Stimulated activated CD4-positive, alpha-beta T cell treated with anti-CD3 and anti-CD28 coated beads, Interleukin-15, amount 100 ng/mL, for 48 hours (primary cell): Measurements from ENCODE around the gene HFM1.

ENCODE experiments used
- DNase-seq, 2 donors: peaks; one replicate each; pipeline ENCODE4 v3.0.0-alpha.2; 2020; ENCODE audit warnings: low read depth in 2 of 2

Gene HFM1

DNA sequence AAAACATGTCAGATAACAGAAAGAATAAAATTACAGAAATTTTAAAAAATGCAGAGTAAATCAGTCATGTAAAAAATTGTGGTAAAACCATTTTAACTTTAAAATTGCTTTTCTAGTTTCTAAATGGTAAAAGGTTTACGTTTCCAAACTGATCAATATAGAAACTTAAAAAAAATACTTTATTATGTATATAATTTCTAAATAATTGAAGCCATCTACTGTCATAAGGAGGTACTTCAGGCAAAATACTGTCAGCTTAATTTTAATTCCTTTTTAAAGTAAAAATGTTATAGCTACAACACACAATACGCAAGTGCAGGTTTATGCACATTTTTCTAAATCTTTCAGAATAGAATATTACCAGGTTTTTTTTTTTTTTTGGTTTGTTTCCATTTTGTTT lies 159.9 kb downstream of the HFM1 start:
- DNase-seq = no peak

DNA sequence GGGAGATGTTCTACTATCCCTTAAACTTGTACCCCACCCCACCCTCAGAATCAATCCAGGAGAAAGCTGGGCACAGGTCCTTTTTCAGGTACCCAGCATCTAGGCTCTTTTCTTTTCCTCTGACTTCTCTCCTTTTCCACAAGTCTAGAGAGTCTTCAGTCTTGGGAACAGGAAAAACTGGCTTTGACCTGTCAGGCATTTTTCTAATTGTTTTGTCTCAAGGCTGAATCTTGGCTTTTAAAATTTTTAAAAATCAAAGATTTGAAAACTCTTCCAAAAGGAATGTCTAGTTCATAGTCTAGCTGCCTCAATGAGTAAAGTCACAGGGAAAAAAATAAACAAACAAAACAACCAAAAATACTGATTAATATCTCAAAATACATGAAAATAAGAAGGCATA lies 161.5 kb downstream of the HFM1 start:
- no peak for DNase-seq

DNA sequence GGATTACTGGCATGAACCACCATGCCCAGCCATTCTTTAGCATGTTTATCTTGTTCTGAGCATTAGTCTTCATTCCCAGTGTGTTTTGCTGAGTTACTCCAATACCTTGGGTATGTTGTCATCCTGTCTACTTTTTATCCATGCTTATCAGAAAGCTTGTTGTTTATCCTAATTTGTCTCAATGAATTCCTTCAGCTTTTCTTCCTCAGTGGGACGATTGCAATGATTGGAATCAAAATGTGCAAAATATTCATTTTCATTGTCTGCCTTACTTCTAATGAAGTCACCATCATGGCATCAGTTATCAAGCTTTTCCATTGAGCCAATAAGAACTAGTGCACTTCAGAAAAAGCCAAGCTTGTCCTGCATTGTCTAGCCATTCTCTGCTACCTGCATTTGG lies 170.5 kb downstream of the HFM1 start:
- no peak for DNase-seq

DNA sequence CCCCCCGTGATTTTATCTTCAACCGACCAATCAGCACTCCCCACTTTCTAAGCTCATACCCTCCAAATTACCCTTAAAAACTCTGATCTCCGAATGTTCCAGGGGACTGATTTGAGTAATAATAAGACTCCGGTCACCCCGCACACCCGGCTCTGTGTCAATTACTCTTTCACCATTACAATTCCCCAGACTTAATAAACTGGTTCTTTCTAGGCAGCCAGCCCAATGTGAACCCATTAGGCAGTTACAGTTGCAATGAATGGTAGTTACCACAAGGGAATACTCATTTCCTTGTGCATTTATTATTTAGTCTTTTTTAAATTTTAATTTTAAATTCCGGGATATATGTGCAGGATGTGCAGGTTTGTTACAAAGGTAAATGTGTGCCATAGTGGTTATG lies 177.9 kb downstream of the HFM1 start:
- no peak for DNase-seq

DNA sequence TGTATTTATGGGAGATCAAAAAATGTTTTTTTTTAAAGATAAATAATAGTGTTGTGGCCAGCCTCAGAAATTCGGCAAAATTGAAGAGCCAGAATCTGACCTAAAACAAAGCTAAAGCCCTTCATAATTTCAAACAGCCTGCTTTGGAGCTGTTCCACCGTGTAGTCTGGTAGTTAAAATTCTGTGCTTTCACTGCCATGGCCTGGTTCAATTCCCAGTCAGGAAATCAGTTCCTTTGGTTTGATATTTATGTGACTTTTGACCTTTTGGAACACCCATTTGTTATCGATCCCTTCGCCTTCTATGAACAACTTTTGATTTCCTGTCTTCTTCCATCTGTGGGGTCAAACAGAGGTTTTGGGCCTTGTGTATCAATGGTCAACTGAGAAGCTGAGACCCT lies 179.8 kb downstream of the HFM1 start:
- no peak for DNase-seq

DNA sequence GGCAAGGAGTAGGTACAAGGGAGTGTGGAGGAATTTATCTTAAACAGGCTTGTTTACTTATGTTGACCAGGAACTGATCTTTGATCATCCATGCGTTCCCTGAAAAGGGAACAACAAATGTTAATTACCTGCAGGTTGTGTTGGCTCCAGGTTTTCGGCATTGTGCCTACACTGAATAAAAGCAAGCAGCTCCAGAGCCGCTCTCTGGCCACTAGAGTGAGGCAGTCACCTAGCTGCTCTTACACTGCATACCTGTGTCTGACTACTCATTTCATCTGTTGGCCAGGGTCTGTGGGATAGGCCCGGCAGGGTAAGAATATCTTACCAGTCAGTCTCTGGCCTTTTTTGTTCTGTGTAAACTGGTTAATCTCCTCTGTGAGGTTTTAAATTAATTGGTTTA lies 183.6 kb downstream of the HFM1 start:
- DNase-seq = no peak

DNA sequence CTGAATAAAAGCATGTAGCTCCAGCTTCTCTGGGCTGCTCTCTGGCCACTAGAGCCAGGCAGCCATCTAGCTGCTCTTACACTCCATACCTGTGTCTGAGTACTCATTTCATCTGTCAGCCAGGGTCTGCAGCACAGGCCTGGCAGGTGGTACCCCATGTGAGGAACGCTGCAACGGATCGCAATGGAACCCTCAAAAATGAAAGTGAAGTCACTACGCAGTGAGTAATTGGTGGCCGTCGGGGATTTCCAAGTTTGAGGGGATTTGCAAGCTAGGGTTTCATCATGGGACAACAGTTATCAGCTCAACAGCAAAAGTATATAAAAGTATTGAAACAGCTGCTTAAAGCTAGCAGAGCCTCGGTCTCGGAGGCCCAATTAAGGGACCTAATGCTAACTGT lies 186.7 kb downstream of the HFM1 start:
- DNase-seq = no peak
